IPS-NIHi7 (cell line): ENCODE measurements around the gene MGAT1.
"Not testable (repeated sequence)": the region's sequence is repeated elsewhere in the genome, so short reads cannot be mapped to it uniquely, and the experiment has no call there.

Experiments
- DNase-seq: peaks from one replicate; pipeline ENCODE4 v3.0.0; 2012; ENCODE audit warnings: mixed read lengths; ENCODE audit errors: extremely low spot score

Gene MGAT1

DNA sequence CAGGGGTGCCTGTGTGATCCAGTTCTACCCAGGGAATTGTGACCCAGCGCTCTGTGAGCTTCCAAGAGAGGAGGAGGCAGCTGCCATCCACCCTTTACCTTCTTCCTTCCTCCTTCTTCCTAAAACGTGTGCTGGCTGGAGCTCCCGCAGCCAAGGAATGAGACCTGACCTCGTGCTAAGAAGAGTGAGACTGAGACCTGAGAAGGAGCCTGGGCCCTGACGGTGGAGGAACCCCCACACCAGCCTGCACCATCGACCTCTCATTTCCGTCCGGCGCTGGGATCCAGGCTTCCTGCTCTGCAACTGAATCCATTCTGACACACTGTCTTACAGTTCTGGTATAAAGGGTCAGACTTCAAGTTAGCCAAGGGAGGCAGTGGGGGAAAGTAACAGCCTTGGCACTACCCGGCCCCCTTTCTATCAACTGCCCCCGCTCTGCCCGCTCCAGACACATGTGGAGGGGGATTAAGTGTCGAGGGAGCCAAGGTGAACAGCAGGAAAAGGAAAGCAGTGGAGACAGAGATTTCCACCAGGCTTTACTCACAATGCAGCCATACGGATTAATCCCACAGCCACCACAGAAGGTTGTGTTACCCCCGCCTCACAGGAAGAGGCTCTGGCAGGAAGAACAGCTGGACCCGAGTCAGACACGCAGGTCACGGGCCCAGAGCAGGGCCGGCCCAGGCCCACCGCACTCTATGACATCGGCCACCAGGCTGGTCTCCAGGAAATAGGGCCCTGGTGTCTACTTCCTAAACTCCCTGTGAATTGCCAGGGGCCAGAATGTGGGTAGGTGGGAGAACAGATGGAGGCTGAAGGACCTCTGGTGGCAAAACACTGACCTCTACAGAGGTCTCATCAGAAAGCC is 15.8 kb downstream of the MGAT1 start:
- no peak for DNase-seq

DNA sequence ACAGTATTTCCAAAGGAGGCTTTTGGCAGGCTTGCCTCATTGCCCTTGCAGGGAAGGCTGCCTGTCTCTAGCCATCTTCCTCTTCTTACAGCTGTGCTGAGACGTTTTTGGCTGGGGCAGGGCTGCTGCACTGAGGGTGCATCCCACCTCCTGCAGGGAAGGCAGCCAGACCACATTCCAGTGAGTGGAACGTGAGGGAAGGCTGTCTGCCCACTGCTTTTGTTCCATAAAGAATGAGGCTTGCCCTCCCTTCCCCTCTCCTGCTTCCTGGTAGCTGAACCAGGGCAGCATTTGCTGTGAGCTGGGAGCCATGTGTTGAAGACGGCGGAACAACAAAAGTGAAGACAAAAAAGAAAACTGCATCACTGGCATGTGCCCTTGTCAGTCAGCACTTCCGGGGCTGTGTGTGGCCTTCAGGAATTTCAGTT is 16.8 kb downstream of the MGAT1 start:
- DNase-seq: peak; percentile 79

DNA sequence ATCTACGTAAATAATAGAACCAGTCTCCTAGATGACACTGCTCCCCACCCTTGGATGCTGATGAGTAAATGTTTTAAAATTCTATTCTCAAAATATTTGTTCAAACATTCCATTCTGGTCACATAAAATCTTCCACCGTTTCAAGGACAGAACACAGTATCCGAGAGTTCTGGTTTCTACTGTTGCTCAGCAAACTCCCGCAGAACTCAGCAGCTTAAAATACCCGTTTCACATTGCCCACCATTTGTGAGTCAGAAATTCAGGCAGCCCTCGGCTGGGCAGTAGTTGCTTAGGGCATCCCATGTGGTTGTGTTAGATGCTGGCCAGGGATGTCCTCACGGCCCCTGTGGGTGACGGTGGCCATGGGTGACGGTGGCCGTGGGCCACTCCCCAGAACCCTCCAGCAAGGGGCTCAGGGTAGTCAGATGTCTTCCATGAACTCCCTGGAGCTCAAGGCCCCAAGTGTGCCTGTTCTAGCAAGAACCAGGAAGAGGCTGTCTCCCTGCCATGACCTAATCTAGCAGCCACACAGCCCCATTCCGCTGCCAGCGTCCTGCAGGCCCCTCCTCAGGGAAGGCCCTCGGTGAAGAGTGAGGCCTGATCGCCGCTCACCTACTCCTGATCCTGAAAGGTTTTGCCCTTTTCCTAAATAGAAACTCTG is 17.4 kb downstream of the MGAT1 start:
- peak; percentile 62 for DNase-seq

DNA sequence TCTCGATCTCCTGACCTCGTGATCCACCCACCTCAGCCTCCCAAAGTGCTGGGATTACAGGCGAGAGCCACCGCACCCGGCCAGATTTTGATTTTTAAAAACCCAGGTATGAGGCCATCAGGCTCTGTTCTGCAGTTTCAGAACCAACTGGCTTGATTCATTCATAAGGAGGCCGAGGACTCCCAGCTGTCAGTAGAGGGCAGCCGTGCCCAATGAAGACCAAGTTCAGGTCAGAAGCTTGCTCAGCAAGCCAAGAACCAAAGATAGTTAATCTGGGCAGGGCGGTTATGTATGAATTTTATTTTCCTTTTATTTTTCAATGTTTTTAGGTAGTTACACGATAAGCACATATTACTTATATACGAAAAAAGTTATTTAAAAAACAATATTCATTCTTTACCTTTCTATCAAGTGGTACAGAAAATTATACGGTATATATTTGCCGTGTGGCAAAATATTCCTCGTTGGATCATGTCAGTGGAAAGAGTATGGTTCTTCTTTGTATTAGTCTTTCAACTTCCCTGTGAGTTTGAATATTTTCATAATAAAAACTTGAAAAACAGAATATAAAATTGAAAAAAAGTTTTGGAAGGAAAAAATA is 18.0 kb downstream of the MGAT1 start:
- peak; percentile 79 for DNase-seq

DNA sequence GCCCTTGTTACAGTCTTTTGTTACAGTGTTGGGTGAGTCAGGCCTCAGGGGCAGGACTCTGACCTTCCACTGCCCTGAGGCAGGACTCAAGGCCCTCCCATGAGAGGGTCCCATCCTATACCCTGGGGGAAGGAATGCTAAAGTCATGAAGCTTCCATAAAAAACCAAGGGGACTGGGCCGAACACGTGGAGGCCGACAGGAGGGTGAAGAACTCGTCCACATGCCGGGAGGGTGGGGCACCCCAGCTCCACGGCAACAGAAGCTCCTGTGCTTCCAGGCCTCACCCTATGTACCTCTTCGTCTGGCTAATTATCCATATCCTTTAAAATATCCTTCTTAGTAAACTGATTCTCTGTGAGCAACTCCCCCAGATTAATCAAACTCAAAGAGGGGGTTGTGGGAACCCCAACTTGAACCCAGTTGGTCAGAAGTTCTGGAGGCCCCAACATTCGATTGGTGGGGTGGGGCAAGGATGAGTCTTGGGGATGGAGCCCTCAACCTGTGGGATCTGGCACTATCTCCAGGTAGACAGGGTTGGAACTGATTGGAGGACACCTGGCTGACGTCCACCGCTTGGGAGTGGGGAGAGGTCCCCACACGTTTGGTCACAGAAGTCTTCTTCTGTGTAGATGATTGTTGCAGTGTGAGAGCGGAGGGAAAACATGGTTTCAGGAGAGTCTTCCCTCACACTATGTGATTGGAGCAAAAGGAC is 19.1 kb downstream of the MGAT1 start:
- DNase-seq: no peak

DNA sequence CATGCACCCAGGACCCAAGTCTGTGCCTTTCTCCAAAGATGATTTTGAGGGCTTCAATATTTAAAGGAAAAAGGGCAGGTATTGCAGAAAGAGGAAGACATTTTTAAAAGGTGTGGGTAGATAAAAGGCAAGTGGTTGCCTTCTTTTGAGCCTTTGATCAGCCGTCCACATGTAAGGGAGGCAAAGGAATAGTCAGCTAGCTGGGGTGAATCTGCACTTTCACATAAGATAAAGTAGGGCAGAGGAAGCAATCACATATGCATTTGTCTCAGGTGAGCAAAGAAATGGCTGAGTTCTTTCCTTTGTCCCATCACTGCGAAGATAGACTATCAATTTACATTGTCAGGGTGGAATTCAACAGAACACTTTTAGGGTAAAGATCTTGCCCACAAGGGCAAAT is 19.9 kb downstream of the MGAT1 start:
- no peak for DNase-seq

DNA sequence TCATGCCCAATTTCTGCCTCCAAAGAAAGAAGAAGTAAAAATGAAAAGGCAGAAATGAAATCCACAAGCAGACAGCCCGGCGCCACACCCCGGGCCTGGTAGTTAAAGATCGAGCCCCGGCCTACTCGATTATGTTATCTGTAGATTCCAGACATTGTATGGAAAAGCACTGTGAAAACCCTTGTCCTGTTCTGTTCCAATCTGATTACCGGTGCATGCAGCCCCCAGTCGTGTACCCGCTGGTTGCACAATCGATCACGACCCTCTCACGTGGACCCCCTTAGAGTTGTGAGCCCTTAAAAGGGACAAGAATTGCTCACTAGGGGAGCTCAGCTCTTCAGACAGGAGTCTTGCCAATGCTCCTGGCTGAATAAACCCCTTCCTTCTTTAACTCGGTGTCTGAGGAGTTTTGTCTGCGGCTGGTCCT is 20.7 kb downstream of the MGAT1 start:
- DNase-seq: not testable (repeated sequence)

DNA sequence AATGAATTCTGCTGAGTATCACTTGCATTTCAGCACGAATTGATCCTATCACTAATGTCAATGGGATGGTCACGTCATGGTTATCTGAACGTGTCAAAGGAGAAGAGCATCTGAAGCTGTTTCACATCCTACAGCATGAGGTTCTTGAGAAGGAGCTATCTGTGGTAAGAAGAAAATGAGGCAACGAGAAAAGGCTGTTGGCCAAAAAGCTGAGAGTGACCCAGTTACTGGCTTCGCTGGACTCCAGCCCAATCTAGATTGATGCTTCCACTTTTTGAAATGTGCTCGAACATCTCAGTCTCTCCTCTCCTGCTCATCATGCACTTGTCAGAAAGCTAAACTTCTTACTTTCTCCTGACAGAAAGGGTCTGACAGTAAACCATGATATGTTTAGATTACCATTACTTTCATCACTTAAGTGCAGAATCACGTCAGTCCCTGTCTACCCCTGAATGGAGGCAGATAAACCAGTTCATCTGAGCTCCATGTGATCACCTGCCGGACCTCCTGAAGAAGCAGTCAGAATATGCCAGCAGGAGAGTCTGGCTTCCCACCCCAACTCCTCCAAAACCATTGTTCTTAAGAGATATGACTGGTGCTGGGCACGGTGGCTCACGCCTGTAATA is 22.5 kb downstream of the MGAT1 start:
- DNase-seq: no peak

DNA sequence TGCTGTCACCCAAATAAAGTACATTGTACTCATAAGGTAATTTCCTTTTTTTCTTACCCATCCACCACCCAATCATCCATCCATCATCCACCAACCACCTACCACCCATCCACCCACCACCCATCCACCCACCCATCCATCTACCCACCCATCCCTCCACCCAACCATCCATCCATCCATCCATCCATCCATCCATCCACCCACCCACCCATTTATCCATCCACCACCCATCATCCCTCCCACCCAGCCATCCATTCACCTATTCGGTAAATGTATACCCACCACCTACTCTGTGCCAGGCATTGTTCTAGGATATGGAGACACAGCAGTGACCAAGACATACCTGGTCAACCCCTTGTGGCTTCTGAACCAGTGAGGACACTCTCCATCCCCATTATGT is 25.1 kb downstream of the MGAT1 start:
- DNase-seq: no peak

DNA sequence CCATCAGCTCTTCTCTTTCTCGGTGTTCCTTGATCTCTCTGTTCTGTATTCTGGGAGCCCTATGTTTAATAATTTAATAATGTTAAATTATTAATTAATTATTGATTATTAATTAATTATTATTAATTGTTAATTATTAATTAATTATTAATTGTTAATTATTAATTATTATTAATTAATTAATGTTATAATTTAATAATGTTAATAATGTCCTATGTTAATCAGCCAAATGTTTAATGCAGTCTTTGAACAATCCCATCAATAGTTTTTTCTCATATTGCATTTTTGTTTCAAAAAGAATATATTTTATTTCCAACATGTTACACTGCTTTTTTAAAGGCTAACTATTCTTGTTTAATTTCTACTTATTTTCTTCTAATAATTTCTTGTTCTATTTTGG is 26.2 kb downstream of the MGAT1 start:
- no peak for DNase-seq

DNA sequence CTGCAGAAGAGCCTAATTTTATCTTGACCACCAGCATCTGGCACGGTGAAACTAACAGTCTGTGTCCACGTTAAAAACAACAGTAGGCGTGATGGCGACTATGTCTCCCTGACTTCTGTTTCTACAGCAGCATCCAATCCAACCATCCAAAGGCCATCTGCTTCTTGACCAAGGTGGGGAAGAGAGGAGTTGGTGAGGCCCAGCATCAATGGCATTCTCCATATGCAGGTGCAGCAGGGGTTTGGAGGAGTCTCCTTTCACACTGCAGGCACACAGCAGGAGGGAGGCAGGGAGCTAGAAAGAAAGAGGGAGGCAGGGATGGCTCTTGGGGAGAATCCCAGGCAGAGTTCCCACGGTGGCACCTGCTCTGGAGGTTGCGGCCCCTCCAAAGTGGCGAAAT is 27.0 kb downstream of the MGAT1 start:
- no peak for DNase-seq

DNA sequence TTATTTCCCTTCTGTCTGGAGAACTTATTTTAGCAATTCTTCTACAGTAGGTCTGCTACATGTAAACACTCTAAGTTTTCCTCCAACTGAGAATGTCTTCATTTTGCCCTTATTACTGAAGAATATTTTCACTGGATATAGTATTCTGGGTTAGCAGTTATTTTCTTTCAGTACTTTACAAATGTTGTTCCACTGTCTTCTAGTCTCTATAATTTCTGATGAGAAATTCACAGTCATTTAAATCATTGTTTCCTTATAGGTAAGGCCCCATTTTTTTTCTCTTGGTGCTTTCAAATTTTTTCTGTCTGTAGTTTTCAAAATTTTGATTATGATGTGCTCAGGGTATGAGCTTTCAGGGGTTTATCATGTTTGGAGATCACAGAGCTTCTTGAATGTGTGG is 30.8 kb downstream of the MGAT1 start:
- DNase-seq: no peak

DNA sequence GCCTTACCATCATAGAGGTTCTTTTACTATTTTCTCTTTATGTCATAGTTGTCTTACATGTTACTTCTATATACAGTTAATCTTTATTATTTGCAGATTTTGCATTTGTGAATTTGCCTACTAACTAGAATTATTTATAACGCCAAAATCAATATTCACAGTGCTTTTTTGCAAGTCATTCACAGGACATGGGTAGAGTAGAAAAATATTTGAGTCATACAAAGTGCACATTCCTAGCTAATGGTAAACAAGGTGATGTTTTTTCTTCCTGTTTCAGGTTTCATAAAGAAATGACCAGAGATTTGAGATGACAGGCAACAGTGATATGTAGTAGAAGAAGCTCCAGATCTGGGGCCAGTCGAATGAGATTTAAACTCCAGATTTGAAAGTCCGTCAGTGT is 32.8 kb downstream of the MGAT1 start:
- no peak for DNase-seq

DNA sequence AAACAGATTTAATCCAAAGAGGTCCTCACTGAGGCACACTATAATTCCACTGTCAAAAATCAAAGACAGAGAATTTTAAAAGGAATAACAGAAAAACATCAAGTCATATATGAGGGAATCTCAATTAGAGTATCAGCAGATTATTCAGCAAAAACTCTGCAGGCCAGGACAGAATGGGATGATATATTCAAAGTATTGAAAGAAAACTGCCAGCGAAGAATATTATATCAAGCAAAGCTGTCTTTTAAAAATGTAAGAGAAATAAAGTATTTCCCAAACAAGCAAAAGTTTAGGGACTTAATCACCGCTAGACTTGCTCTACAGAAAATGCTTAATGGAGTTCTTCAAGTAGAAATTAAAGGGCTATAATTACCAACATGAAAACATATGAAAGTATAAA is 47.0 kb downstream of the MGAT1 start:
- DNase-seq: no peak

DNA sequence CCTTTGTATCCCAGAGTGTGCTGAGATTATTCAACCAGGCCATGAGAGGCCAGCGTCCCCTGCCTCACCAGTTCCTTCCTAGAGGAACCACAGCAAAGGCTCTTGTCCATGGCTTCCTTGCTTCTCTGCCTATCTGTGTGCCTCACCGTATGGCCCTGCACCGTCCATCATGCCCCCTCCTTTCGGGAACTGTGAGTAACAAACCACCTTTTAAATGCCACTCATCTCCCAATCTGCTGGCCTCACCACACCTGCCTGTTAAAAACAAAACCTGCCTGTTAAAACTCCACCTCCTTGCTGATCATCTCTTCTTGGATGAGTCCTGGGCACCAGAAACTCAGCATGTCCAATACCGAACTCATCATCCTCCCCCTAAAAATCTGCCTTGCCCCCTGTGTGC is 58.4 kb downstream of the MGAT1 start:
- DNase-seq: no peak

DNA sequence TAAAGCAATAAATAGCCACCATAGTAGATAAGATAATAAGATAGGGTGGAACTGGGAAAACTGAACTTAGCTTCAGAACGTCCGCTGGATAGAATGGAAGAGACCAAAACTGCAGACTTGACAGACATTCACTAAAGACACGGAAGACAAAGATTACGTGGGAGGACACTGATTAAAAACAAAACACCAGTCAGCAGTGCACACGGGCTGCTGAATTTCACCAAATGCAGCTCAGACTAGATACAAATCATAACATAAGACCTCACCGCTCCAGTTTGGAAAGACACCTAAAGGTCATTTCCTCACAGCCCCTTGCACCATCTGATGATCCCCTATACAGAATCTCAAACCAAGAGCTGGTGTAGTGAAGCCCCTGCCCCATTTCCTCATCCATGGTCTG is 59.9 kb downstream of the MGAT1 start:
- DNase-seq: no peak

DNA sequence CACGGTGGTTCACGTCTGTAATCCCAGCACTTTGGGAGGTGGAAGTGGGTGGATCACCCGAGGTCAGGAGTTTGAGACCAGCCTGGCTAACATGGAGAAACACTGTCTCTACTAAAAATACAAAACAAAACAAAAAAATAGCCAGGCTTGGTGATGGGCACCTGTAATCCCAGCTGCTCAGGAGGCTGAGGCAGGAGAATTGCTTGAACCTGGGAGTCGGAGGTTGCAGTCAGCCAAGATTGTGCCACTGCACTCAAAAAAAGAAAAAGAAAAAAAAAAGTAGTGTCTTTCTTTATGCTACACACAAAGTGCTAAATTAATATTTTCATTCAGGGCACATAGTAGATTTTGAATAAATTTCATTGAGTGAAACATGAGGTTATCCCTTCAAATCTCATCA is 61.7 kb downstream of the MGAT1 start:
- not testable (repeated sequence) for DNase-seq

DNA sequence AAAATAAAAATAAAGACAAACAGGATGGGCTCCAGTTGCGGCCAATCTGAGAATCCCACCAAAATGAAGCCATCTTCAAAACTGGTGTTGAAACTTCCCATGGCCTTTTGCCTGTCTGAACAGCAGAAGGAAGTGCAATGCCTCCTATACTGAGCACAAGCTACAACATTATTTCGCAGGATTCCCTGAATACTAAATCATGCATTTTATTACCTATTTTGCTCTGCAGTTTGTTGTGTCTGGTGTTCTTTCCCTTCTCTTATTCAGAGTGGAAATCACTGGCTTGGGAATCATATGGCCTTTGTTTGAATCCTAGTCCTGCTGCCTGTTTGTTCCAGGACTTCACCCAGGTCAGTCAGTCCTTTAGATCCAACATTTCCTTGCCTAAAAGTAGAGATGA is 62.6 kb downstream of the MGAT1 start, which contains the start of gene OR2Y1:
Gene OR2Y1 (minus strand): TSS at position 101 of the 400 bp plus-strand sequence. CDS start 0 bp downstream, at position 101.
- no peak for DNase-seq

DNA sequence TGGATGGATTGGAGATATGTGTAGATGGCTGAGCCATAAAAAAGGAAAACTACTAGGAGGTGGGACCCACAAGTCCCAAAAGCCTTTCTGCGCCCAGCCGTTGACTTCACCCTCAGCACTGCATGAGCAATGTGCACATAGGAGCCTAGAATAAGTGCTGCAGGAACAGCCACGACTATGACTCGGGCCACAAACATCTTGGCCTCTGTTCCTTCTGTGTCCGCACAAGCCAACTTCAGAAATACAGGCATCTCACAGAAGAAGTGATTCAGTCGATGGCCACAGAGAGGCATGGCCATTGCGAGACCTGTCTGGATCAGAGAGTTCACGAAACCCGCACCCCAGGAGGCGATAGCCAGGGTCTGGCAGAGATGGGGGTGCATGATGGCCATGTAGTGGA is 63.3 kb downstream of the MGAT1 start:
- DNase-seq: no peak

DNA sequence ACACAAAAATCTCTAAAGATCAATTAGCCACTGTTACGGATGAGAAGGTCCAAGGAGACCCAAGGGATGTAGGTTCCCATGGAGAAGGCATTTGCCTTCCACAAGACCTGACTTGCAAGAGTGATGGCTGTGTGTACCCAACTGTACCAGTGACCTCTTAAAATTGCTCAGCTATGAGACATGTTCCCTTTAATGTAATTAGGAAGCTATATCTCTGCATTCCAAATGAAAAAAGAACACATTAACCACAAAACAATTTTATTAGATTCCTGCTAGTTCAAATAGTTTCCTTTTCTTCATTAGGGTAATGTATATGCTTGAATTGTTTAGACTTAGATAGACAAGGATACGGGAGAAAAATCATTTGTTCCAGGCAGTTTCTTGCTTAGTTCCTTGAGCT is 66.1 kb downstream of the MGAT1 start:
- DNase-seq: no peak
